CD4-positive, alpha-beta T cell treated with Interleukin-15 for 4 hours (primary cell): ENCODE results near the gene SUMO3.

Source experiments
- DNase-seq: peaks from one replicate; pipeline ENCODE4 v3.0.0-alpha.2; 2020; ENCODE audit warnings: low spot score

SUMO3 gene

DNA sequence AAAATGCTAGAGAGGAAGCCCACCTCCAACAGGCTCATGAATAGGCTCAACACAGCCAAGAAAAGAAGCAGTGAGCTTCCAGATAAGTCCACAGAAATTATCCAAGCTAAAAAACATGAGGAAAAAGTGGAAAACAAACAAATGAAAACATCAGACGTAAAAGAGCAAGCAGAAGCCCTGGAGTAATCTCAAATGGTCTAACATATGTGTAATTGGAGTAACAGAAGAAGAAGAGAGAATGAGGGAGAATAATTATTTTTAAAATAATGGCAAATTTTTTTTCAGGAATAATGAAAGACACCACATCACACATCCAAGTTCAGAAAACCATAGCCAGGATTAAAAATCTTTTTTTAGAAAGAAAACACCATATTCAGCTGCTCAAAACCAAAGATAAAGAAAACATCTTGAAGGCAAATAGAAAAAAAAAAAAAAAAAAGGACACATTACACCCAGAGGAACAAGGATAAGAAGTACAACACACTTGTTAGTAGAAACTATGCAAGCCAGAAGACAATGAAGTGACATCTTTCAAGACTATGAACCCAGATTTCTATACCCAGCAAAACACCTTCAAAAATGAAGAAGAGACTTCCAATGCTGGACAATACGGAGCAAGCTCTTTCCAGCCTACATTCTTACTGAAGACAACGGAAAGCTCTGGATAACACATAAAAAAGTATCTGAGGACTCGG is 10.6 kb upstream of the SUMO3 start:
- no peak for DNase-seq

DNA sequence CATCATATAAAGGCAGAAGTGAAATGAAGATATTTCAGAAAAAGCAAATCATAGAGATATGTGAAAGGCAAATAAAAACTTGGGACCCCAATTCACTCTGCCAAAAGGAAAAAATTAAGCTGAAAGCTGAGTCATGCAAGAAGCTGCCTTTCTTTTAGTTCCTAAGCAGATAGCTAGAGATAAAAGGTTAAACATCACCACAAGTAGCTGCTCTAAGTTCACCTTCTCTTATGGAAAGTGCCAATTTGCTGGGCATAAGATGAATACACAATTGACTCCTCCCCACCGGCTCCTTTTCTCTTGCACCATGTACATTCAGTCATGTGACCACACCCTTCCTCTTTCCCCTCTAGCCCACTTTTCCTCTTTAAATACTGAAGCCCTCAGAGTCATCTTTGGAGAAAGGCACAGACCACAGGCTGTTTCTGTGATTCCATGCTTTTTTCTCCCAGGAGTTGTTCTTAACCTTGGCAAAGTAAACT is 5.4 kb upstream of the SUMO3 start:
- DNase-seq, result no peak

DNA sequence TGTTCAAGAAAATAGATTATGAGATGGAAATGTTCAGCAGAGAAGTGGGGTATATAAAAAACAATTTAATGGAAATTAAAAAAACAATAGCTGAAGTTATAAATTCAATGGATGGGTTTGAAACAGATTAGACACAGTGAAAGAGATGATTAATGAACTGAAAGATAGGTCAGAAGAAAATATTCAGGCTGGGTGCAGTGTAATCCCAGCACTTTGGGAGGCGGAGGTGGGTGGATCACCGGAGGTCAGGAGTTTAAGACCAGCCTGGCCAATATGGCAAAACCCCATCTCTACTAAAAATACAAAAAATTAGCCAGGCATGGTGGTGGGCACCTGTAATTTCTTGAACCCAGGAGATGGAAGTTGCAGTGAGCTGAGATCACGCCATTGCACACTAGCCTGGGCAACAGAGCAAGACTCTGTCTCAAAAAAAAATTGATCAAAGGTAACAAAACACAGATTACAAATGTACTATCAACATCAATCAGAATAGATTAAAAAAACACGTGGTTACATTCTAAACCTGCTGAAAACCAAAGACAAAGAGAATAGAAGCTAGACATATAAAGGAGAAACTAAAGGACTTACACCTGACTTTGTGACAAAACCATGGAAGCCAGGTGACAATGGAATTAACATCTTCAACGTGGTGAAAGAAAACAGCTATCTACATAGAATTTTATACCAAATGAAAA is 4.8 kb upstream of the SUMO3 start:
- DNase-seq, result no peak

DNA sequence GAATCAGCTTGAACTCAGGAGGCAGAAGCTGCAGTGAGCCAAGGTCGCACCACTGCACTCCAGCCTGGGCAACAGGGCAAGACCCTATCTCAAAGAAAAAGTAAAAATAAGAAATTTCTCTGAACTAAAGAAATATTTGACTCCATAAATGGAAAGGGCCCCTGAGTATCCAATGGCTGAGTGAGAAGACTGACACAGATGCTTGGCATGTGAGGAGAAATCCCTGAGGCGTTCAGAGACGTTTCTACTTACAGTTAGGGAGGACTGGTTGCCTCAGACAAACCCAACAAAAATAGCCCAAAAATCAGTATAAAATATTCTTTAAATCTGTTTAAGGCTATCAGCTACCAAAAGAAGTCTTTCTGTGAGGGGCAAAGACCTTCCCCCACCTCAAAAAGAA is 3.0 kb upstream of the SUMO3 start:
- DNase-seq, result no peak

DNA sequence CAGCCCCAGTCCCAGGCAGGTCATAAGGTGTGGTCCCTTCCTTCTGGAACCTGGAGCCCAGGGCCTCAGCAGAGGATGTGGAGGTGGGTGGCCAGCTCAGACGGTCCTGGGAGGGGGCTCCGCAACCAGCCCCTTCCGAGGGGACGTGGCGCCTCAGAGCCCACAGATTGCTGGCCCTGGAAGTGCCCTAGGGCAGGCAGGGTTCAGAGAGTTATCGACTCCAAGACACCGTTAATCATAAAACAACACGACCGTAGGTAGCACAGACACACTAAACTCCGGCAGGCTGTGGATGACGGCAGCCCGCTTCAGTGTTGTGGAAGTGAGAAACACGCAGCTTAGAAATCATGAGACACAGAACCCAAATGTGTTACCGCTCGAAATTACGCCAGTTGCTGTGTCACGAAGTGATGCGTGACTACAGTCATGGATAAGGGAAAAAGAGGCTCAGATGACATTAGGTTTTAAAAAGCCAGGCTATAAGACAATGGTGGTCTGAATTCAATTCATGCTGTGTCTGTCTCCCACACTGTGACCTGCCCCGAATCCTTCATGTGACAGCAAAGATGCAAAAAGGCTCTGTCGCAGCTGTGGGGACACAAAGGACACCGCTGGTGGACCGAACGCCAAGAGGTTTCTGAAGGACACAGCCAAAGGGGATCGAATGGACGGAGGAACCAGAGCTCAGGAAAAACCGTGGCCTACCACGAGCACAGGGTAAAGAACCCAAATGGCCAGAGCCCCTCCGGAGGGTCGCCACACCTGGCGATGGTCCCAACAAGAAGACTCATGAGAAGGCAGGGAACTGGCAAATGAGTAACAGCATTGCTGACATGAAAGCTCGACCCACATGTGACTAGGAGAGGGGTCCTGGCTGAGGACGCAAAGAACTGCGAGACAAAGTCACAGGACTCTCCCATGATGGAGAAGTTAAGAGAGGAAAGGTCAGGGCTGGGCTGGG is 1.7 kb upstream of the SUMO3 start:
- DNase-seq, result no peak

DNA sequence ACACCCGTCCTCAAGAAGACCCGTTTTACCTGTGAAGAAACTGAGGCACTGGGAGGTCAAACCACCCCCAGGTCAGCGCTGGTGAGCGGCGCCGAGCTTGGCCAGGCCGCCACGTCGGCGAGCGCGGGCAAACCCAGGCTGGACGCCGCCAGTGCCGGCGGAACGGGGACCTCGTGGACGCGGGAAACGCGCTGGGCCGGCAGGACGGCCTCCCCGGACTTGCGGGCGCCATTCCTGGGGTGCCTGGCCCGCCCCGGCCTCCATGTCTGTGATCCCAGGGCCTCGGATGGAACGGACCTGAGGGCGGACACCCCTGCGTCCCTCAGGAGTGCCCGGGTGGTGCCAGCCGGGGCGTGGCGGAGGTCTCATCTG is 764 bp upstream of the SUMO3 start:
- no peak for DNase-seq

DNA sequence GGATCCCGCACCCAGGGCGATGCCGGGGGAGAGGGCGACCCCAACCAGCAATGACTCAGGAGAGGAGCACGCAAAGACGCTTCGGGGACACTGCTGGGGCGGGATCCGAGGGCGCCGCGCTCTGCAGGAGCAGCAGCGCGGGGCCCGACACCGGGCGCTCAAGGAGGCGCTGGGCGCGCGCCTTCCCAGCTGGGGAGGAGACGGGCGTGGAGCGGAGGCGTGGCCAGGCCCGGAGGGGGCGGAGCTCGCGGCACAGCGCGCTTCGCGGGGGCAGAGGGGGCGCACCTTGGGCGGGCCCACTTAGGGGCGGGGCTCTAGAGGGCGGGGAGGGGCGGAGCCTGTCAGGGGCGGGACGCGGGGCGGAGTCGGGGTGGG is 369 bp downstream of the SUMO3 start:
- peak; percentile 93 for DNase-seq

DNA sequence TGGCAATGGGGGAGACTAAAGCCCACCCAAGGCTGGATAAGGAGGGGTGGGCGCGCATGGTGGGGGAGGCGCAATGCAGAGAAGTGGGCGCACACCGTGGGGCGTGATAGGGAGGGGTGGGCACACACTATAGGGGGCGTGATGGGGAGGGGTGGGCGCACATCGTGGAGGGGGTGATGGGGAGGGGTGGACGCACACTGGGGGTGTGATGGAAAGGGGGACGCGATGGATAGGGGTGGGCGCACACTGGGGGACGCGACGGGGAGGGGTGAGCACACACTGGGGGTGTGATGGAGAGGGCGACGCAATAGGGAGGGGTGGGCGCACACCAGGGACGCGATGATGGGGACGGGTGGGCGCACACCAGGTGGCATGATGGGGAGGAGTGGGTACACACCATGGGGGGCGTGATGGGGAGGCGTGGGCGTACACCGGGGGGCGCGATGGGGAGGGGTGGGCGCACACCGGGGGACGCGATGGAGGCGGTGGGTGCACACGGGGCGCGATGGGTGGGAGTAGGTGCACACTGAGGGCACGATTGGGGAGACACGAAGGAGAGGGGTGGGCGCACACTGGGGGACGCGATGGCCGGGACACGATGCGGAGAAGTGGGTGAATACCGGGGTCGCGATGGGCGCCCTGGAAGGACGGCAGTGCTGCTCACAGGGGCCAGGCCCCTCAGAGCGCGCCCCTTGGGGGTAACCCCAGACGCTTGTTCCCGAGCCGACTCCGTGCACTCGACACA is 929 bp downstream of the SUMO3 start:
- no peak for DNase-seq

DNA sequence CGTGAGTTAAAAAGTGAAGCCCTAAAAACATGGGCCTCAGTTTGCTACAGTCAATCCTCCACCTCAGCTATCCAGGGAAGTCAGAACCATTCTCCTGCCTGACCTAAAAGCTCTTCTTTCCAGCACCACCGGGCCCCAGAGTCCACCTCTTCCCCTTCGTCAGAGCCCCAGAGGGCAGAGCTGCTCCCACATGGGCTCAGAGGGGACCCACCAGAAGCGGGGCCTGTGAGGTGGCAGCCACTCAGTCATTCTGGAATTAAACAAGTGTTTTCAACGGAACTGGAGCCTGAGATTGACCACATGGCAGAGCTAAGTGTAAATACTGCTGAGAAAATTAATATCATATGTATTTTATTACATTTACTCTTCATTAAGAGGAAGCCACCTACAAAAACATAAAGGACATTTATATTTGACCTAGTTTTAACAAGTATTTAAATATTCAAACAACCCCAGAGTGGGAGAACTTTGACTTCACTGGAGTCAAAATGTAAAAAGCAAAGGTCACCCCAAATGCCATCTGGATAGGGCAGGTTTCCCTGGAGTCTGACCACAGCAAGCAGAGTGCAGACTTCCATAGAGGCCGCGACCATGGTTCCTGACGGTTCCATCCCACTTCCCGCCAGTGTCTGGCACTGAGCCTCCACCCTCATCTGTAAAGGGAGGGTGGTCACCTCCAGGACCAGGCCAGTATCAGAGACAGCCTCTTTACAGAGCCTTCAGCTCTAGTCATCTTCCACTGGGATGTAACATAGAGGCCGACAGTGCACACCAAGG is 1.8 kb downstream of the SUMO3 start:
- no peak for DNase-seq

DNA sequence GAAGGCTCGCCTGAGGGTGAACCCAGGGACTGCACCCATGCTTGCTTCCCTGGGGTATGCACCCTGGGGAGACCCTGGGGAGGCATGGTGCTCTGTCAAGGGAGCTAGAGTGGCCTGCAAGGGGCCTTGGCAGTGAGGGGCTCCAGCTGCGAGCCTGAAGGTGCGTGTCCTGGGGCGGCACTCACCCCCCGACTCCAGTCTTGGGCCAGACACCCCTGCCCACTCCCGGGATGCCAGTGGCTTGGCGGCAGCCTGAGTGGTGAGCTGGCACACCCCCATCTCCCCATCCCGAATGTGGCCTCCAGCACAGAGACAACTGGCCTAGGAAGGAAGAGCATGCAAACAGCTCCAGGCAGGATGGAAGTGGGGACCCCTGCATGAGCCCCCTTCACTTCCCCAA is 2.6 kb downstream of the SUMO3 start:
- DNase-seq, result no peak

DNA sequence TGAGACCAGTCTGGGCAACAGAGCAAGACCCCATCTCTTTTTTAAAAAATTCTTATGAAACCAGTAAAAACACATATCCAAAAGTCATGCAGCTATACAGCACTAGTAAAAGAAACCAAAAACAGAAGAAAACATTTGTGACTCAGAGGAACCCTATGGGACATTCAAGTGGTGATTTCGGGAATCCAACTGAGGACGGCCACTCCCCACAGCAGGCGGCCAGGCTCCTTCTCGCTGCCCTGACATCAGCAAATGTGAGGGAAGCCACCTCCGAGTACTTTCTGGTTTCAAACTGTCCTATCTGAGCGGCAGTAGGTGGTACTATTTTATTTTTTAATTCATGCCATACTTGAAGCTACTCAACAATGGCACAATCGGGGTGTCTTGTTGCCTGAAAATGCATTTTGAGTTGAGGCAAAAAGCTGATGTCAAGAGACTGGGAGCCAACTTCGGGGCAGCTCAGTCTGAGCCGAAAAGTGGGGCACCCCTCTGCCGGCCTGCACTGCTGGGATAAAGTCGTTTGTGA is 3.3 kb downstream of the SUMO3 start:
- no peak for DNase-seq

DNA sequence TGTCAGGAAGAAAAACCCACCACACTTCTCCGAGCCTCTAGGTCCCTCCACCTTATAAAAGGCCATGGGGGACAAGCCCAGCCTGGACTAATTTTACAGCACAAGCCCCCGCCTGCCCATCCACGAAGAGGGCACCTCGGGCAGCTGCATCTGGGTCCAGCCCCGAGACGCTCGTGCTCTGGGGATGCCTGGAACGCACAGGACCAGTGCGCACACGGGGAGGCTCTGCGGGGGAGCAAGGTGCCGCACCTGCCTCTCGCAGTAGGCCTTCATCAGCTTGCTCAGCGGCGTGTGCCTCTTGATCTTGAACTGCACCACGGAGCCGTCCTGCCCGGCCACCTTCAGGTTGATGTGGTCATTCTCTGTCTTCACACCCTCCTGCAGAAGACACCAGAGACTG is 4.1 kb downstream of the SUMO3 start:
- no peak for DNase-seq

DNA sequence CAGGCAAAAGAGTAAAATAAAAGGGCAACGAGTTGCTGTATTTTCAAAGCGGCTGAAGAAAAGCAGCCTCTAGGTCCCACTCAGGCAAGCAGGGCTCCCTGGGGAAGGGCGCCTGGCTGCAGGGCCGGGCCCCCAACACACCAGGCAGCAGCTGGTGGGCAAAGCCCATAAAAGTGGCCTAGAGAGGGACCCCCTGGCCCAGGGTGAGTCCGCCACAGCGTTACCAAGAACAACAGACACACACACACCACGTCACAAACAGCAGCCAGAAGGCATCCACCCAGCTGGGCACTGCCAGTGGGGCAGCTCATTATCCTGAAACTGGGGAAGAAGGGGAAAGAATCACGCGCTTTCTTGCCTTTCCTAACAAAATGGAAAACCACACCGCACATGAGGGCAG is 4.7 kb downstream of the SUMO3 start:
- no peak for DNase-seq

DNA sequence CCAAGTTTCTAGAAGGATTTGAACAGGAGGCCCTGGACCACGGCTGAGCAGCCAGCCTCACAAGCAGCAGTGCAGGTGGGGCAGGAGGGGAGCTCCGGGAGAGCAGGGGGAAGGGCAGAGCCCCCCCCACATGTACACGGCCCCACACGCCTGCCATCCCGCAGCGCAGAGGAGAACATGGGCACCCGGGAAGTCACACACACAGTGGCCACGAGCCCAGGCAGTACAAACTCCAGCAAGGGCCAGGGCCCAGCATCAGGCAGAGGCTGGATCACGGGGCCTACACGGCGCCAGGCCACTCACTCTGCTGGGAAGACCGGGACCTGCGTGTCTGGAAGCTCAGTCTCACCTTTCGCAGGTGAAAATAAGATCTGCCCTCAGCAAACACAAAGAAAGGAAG is 5.2 kb downstream of the SUMO3 start:
- no peak for DNase-seq

DNA sequence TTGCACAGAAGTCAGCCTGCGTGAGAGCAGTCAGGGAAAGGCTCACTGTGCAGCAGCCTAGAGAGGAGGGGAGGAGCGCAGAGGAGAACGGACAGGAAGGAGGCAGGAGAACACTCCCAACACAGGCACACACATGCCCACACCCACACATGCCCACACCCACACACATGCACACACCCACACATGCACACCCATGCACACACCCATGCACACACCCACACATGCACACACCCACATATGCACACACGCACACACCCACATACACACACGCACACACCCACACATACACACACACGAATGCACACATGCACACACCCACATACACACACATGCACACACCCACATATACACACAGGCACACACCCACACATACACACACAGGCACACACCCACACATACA is 7.1 kb downstream of the SUMO3 start:
- DNase-seq, result no peak

DNA sequence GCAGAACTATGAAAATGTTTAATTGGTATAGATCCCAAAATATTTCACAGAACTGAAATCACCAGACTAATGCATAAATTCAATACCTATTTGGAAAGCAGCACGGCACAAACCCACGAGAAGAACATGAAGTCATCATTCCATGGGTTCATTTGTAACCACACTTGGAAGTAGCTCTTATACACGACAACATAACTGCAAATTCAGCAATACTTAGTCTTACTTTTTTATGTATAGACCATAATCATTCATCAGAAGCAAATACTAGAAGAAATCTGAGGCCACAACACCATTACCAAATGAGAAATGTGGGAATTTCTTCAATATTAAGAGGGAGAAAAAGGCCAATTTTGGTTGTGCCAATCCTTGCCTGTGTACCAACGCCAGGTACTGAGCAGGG is 12.0 kb downstream of the SUMO3 start:
- no peak for DNase-seq

DNA sequence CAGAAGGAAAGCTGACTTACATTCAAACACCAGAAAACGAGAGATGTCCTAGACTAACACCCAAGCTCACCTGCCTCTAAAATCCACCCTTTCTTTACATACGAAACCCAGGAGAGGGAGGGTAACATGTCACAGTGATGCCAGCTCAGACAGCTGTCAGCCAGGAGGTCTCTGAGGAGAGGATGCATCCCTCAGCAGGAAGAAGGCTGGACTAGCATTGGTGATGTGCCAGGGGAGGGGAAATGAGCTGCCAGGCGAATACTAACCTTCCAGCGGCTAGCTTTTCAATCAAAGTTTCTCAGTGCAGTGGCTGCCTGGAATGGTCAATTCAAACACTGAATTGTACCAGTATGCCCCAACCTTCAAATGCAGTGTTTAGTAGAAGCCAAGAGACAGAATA is 12.6 kb downstream of the SUMO3 start:
- no peak for DNase-seq

DNA sequence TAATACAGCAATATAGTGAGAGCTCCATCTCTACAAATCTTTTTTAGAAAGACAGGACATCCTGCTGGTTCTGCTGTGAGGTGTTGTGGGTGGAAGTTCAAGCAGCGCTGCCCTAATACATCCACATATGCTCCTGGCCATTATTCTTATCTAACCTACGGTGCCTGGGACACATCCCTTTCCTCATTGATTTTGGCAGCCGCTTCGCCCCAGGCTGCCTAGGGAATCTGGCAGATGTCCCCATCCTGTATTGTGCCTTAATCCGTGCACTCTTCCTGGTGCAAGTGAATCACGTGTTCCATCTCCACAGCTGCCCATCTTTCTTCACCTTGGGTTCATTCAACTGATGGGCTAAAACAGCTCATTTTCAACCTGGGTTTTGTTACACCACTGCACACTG is 13.1 kb downstream of the SUMO3 start:
- DNase-seq, result no peak

DNA sequence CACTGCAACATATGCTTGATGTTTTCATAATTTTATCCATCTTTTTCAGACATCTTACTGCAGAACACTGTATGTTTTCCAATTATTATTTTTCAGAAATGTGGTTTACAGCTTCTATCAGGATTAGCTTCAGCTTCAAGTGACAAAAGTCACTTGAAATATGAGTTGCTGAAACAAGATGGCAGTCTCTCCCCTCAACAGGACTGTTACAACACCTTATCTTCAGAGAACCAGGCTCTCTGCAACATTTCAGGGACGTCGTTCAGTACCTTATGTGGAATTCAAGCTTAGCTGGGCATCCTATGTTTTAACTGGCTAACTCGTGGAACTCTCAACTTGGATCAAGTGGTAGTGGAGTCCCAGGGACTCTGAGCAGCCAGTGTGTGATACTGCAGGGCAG is 14.2 kb downstream of the SUMO3 start:
- DNase-seq, result no peak

DNA sequence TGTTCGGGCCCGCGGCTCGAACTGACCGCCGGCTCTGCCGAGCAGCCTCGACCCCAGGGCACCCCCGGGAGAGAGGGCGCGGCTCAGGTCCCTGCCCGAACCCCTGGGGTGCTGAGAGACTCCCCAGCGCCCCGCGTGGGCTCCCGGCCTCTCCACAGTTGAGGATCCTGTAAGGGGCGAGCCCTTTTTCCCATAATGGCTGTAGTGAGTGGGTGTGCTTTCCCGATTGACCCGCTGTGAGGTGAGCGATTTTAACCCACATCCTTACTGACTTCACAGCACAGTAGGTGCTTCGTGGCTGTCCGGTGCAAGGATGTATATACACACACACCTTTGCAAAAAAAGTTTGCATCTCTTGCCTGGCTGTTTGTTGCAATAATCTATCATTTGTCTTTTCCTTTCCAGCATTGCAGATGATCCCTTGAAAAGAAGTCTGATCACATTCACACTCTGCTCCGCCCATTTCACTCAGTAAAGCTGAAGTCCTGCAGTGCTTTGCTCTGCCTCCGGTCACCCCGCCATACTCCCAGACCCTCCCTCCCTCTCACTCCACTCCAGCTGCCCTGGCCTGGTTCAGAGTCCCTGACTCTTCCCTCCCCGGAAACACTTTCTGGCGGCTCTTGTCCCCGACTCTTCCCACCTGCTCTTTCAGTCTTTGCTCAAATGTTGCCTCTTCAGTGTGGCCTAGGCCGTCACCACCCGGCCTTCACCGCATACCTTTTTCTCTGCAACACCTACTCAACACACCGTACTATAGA is 15.3 kb downstream of the SUMO3 start:
- no peak for DNase-seq
